Fibroblast of mammary gland (primary cell): ENCODE data around the gene INKA2.

Source experiments
- DNase-seq: peaks from one replicate; pipeline ENCODE4 v3.0.0-alpha.2; 2010; ENCODE audit warnings: low read depth
- H3K4me3 ChIP-seq: 2 replicates; pipeline ENCODE4 v1.5.1; 2011; ENCODE audit warnings: low read depth, mild to moderate bottlenecking, low read length, moderate library complexity; ENCODE audit not compliant: control insufficient read depth
- TF ChIP-seq, protein P1 (sequence below): conservative IDR thresholded peaks from 2 replicates; pipeline ENCODE4 v1.5.1; 2011; ENCODE audit warnings: low read depth, low read length, inconsistent platforms; ENCODE audit not compliant: control insufficient read depth, insufficient read depth

INKA2 gene

DNA sequence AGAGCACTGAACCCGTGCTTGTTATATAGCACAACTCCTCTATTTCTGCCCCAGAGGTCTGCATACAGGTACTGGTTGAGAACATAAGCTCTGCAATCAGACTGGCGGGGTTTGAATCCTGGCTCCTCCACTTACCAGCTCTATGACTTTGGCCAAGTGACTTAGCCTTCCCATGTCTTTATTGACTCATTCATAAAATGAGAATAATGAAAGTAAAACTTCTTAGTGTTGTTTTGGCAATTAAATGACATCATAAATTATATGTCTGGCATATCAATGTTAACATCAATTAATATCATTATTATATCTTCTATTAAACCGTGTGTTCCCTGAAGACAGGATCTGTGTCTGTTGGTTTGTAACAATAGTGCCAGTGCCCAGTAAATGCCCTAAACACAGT is 4.3 kb downstream of the INKA2 start:
- DNase-seq: no peak
- TF ChIP-seq, protein P1, sequence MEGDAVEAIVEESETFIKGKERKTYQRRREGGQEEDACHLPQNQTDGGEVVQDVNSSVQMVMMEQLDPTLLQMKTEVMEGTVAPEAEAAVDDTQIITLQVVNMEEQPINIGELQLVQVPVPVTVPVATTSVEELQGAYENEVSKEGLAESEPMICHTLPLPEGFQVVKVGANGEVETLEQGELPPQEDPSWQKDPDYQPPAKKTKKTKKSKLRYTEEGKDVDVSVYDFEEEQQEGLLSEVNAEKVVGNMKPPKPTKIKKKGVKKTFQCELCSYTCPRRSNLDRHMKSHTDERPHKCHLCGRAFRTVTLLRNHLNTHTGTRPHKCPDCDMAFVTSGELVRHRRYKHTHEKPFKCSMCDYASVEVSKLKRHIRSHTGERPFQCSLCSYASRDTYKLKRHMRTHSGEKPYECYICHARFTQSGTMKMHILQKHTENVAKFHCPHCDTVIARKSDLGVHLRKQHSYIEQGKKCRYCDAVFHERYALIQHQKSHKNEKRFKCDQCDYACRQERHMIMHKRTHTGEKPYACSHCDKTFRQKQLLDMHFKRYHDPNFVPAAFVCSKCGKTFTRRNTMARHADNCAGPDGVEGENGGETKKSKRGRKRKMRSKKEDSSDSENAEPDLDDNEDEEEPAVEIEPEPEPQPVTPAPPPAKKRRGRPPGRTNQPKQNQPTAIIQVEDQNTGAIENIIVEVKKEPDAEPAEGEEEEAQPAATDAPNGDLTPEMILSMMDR: no peak
- H3K4me3 ChIP-seq: no peak overlapping the region

DNA sequence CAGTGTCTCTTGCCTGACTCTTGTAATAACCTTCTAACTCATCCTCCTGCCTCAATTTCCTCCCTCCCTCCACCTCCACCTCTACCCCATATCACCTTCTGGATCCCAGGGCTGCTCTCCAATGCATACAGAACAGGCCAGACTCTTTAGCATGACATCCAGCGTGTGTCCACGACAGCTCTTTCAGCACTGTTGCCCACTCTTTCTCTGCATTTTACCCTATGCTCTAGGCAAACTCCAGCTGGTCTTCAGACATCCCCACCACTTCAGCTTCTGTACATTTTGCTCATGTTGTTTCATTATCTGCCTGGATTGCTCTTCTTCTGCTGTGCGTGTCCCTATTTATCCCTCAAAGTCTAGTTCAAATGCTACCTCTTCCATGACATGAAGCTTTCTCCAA is 4.8 kb downstream of the INKA2 start:
- DNase-seq: no peak
- H3K4me3 ChIP-seq: no peak overlapping the region
- TF ChIP-seq, protein P1: no peak

DNA sequence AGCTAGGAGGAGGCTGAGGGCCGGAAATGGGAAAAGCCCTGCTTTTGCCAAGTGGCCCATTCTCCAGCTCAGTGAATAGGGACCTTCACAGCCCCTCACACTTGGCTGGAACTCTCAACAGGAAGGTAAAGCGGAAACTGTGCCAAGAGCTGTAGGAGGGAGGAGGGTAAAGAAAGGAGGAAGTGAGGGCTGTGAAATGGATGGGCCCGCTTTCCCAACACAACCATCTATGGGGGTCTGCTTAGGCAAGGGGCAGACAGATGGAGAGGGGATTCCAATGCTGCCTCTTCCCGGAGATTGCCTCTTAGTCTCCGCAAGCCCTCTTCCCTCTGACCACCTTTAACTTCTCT is 5.2 kb downstream of the INKA2 start:
- TF ChIP-seq, protein P1: no peak
- DNase-seq: no peak
- H3K4me3 ChIP-seq: no peak overlapping the region

DNA sequence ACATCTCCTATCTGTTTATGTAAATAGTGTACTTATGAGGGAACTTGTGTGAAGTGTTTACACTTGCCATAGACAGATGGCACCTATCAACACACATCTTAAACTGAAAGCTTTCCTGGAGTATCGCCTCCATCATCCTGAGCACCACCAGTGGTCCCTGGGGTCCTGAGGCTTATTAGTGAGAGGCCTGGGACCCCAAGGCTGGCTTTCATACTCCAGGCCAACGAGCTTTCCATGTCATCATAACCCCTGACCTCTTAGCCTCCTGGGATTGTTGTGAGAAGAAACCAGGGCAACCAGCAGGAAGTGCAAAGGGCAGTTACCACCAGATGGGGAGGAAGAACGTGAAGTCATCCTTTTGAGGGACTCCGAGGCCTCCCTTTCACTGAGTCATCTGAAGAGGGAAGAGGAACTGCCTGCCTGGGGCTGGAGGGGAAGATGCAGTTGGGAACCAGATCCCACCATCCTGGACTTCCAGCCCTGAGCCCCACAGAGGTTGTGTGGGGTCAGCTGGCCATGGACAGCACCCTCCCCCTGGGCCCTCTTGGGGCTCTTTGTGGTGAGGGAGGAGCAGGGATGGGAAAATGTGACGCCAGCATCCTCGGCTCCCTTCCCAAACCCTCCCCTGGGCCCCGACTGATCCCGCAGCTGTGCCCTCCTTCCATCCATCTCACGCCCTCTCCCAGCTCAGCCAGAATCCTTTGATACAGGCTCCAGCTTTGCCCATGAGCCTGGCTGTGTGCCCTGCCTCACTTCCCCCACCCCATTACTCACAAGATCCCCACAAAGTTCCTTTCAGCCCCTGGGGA is 5.8 kb downstream of the INKA2 start:
- peak; percentile 96 for DNase-seq
- no peak overlapping the region for H3K4me3 ChIP-seq
- TF ChIP-seq, protein P1: no peak

DNA sequence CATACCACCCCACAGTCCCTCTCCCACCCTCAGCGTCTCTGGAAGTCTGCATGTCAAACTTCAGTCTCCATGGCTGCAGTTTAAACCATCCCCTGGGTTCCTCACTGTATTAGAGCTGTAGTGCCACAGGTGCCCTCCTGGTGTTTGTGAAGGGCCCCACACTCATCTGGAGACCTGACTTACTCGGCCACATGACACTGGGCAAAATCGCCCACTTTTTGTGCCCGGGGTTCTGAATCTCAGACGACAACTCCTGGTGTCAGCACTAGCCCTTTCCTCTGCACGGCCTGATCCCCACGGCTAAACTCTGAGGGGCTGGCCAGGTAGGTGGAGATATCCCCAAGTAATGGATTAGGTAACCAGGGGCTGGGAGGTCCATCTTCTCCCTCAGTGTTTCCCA is 6.5 kb downstream of the INKA2 start:
- TF ChIP-seq, protein P1: no peak
- DNase-seq: no peak
- no peak overlapping the region for H3K4me3 ChIP-seq

DNA sequence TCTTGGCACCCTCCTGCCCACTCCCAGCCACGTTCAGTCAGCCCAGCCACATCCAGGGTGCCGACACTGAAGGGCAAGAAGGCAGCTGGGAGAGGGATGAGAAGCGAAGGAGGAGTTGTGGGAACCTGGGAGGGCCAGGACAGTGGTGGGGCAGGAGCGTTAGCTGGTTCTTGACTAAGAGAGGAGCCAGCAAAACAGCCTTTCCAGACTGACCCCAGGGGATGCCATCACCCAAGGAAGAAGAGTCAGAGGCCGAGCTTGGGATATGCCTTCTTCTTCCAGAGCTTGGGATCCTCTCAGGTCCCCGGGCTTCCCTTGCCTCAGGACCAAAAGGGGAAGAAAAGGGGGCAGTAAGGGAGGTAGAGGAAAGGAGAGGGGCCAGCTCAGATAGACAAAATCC is 7.2 kb downstream of the INKA2 start:
- TF ChIP-seq, protein P1: no peak
- H3K4me3 ChIP-seq: no peak overlapping the region
- DNase-seq: no peak

DNA sequence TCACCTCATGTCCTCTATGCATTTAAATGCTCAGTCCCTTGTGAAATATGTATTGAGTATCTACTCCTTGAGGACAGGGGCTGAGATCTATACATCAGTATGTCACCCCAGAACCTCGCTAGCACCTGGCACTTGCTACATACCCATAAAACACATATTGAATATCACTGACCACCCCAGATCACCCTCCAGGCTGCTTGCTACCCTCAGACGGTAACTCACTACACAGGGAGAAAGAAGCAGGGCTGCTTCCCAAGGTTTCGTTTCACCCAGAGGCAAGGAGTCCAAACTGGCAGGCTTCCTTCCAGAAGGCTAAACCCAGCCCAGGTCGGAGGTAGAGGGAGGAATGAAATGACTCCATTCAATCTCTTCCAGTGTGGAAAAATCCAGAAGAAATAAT is 8.5 kb downstream of the INKA2 start:
- DNase-seq: no peak
- no peak overlapping the region for H3K4me3 ChIP-seq
- TF ChIP-seq, protein P1: no peak
